ENCODE measurements around the gene DNAI1.

Gene DNAI1

DNA sequence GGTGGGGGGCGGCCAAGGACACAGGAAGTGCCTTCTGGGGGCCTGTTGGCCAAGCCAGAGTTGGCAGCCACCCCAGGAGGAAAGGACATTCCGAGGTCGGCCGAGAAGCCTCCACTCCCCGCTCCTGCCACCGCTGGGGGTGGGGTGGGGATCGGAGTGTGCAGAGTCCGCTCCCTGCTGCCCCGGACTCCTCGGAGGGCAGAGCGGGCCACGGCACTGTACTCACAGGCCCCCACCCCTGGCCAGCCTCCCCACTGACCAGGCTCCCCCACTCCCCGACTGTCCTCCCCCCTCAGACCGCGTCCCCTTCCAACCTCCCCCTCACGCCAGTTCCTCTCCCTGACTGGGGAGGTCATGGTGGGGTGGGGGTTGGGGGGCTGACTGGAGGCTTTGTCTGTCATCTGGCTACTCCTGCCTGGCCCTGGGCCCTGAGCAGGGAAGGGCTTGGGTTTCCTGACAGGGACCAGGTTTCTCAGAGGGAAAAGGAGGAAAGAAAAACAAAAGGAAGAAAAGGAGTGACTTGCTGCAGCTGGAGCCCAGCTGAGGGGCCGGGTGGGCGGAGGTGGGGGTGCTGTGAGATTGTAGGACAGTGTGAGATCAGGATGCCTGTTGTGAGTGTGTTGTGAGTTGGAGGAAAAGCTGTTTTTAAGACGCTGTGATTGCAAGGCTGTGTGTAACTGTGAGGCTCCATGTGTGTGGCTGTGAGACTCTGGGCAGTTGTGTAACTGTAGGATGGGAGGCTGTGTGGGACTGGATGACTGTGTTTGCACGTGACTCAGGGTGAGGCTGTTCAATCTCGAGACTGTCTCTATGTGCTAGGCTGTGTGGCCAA, 101.2 kb downstream of the DNAI1 start:
- Histone ChIP-seq H3K27ac (ENCODE audit: low read depth, low read length, poor library complexity, severe bottlenecking) (no peak overlapping the region), H3K27me3 (ENCODE audit: insufficient read depth, low read length) (peaks cover 5% of the 10 kb centered on the region; the same call in 1 of the 2 replicates), H3K4me2 (ENCODE audit: low read length) (no peak overlapping the region), H4K20me1 (ENCODE audit: insufficient read depth, low read length) (no peaks in the 10 kb centered on the region), H3F3A (ENCODE audit: insufficient read depth, low read length) (no peaks in the 10 kb centered on the region), H3K9me3 (ENCODE audit: low read length) (no peaks in the 10 kb centered on the region), H2AFZ (ENCODE audit: low read length) (no peak overlapping the region), H3K4me3 (ENCODE audit: low read depth, low read length, poor library complexity, severe bottlenecking) (no peak overlapping the region), H3K4me1 (ENCODE audit: insufficient read depth, low read length, severe bottlenecking) (no peaks in the 10 kb centered on the region), H3K9me2 (ENCODE audit: low read depth, low read length) (no peaks in the 10 kb centered on the region), H3K9ac (ENCODE audit: low read length) (no peak overlapping the region), H3K36me3 (ENCODE audit: insufficient read depth, low read length) (no peaks in the 10 kb centered on the region), H3K79me2 (ENCODE audit: insufficient read depth, low read length) (no peaks in the 10 kb centered on the region)
- TF ChIP-seq CTCF (IDR thresholded peaks at IDR 0.05; ENCODE audit: low read length) (no peak), EZH2 (IDR thresholded peaks at IDR 0.05; ENCODE audit: borderline replicate concordance, low read length) (no peak)

- Histone ChIP-seq H3K9me2 (ENCODE audit: low read depth, low read length) (no peaks in the 10 kb centered on the region), H3K36me3 (ENCODE audit: insufficient read depth, low read length) (no peaks in the 10 kb centered on the region), H4K20me1 (ENCODE audit: insufficient read depth, low read length) (no peaks in the 10 kb centered on the region), H3K4me1 (ENCODE audit: insufficient read depth, low read length, severe bottlenecking) (no peaks in the 10 kb centered on the region), H3K27me3 (ENCODE audit: insufficient read depth, low read length) (peaks cover 5% of the 10 kb centered on the region; the same call in 1 of the 2 replicates), H3K79me2 (ENCODE audit: insufficient read depth, low read length) (no peaks in the 10 kb centered on the region), H3K4me3 (ENCODE audit: low read depth, low read length, poor library complexity, severe bottlenecking) (no peak overlapping the region), H2AFZ (ENCODE audit: low read length) (no peak overlapping the region), H3K9ac (ENCODE audit: low read length) (no peak overlapping the region), H3F3A (ENCODE audit: insufficient read depth, low read length) (no peaks in the 10 kb centered on the region), H3K27ac (ENCODE audit: low read depth, low read length, poor library complexity, severe bottlenecking) (no peak overlapping the region), H3K4me2 (ENCODE audit: low read length) (no peak overlapping the region), H3K9me3 (ENCODE audit: low read length) (no peaks in the 10 kb centered on the region)
- no peak for TF ChIP-seq EZH2 (IDR thresholded peaks at IDR 0.05; ENCODE audit: borderline replicate concordance, low read length)
- no peak for TF ChIP-seq CTCF (IDR thresholded peaks at IDR 0.05; ENCODE audit: low read length)
Measured at GRCh38 chr9:34560599-34561214, 102.1 kb downstream of the DNAI1 start.

- Histone ChIP-seq H3K4me3 (ENCODE audit: low read depth, low read length, poor library complexity, severe bottlenecking) (no peak overlapping the region), H3K9me2 (ENCODE audit: low read depth, low read length) (no peaks in the 10 kb centered on the region), H3K9me3 (ENCODE audit: low read length) (no peaks in the 10 kb centered on the region), H3K27me3 (ENCODE audit: insufficient read depth, low read length) (peaks cover 12% of the 10 kb centered on the region; the same call in 1 of the 2 replicates), H3K4me1 (ENCODE audit: insufficient read depth, low read length, severe bottlenecking) (no peaks in the 10 kb centered on the region), H3K79me2 (ENCODE audit: insufficient read depth, low read length) (no peaks in the 10 kb centered on the region), H2AFZ (ENCODE audit: low read length) (no peak overlapping the region), H3K9ac (ENCODE audit: low read length) (no peak overlapping the region), H3K36me3 (ENCODE audit: insufficient read depth, low read length) (no peaks in the 10 kb centered on the region), H3F3A (ENCODE audit: insufficient read depth, low read length) (no peaks in the 10 kb centered on the region), H3K4me2 (ENCODE audit: low read length) (no peak overlapping the region), H4K20me1 (ENCODE audit: insufficient read depth, low read length) (no peaks in the 10 kb centered on the region), H3K27ac (ENCODE audit: low read depth, low read length, poor library complexity, severe bottlenecking) (no peak overlapping the region)
- TF ChIP-seq EZH2 (IDR thresholded peaks at IDR 0.05; ENCODE audit: borderline replicate concordance, low read length), result no peak
- peak; percentile 86 for TF ChIP-seq CTCF (IDR thresholded peaks at IDR 0.05; ENCODE audit: low read length)
Measured at GRCh38 chr9:34562135-34562745, 103.6 kb downstream of the DNAI1 start.

All from OCI-LY1 (cell line).